HFFc6 (cell line): ENCODE results near the gene ANTXR1. TPM values are rescaled to one million over a fixed set of nuclear protein-coding genes. Genes with fewer than 3 reads are reported as not detected.

Source experiments
- DNase-seq: peaks from one replicate; pipeline ENCODE4 v3.0.0-alpha.2; 2018
- H3K27ac Mint-ChIP-seq: 2 replicates; pipeline ENCODE4 v1.8.0; 2020; ENCODE audit warnings: mild to moderate bottlenecking, mixed read lengths
- H3K27me3 Mint-ChIP-seq: 2 replicates; pipeline ENCODE4 v1.8.0; 2021; ENCODE audit warnings: mild to moderate bottlenecking, moderate library complexity, mixed read lengths; ENCODE audit not compliant: insufficient read depth
- H3K36me3 Mint-ChIP-seq: 2 replicates; pipeline ENCODE4 v1.8.0; 2021; ENCODE audit warnings: low read depth, mixed read lengths
- H3K4me1 Mint-ChIP-seq: 2 replicates; pipeline ENCODE4 v1.8.0; 2020; ENCODE audit warnings: low read depth, mixed read lengths
- H3K4me3 Mint-ChIP-seq: 2 replicates; pipeline ENCODE4 v1.8.0; 2020; ENCODE audit warnings: mild to moderate bottlenecking, moderate library complexity, mixed read lengths
- H3K9me3 Mint-ChIP-seq: 2 replicates; pipeline ENCODE4 v1.8.0; 2020; ENCODE audit warnings: mild to moderate bottlenecking, mixed read lengths
- CTCF ChIP-seq: fragments of 200-600 bp; sonication (generic); IDR thresholded peaks from 2 replicates; pipeline ENCODE4 v1.5.0; 2021; ENCODE audit warnings: antibody characterized with exemption, mild to moderate bottlenecking
- total RNA-seq, 6 experiments: library from RNA; stranded (reverse); fragmentation: NEBNext Ultra II Directional; extraction: Animal tissue kit (Norgen Biotek cat#: 25700); gene quantifications; 2 replicates in 1 of 6; 3 replicates in 5 of 6; pipeline ENCODE4 v1.2.3, GENCODE V29; 2021

ANTXR1 gene
- total RNA-seq, 6 experiments from 2014 or later = 98.0 to 137 (median 124) TPM

DNA sequence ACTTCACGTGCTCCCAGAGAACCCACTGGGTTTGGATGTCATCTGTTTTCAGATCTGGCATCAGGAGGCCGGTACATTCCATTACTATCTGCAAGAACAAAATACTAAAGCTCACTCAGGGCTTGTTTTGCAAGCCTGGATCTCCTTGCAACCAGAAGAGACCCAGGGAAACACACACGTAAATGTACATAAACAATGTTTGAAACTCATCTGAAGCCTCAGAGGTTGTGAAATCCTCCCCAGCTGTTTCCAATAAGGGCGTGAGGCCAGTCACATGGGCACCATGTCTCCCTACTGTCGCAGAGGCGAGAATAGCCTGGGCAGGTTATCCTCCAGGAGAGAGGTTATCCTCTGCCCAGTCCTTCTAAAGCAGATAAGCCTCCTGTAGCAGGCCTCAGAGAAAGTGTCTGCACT, 187.1 kb downstream of the ANTXR1 start:
- no peaks in the 10 kb centered on the region; the same call in 1 of the 2 replicates for H3K27me3 Mint-ChIP-seq
- no peak overlapping the region for H3K4me3 Mint-ChIP-seq
- no peaks in the 10 kb centered on the region for H3K9me3 Mint-ChIP-seq
- H3K27ac Mint-ChIP-seq = no peak overlapping the region; the same call in 1 of the 2 replicates
- peaks cover 28% of the 10 kb centered on the region for H3K36me3 Mint-ChIP-seq
- peaks cover 23% of the 10 kb centered on the region for H3K4me1 Mint-ChIP-seq
- peak; percentile 33 for DNase-seq
- TF ChIP-seq CTCF = no peak

DNA sequence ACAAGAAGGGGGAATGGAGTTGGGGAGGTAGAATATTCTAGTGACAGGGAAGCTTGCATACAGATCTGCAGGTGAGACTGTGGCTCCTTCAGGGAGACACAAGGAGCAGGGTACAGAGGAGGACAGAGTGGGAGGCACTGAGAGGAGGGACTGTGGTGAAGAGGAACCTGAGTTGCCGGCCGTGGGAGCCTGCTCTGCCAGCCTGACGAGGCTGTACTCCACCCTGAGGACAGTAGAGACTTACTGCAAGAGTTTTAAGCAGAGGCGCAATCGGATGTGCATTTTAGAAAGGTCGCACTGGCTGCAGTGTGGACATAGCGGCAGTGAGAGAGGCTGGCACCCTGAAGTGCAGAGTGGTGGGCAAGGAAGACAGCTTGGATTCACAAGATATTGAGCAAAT, 188.3 kb downstream of the ANTXR1 start:
- Mint-ChIP-seq H3K9me3 (no peaks in the 10 kb centered on the region), H3K36me3 (peaks cover 28% of the 10 kb centered on the region), H3K4me3 (no peak overlapping the region), H3K27ac (no peak overlapping the region), H3K4me1 (peaks cover 11% of the 10 kb centered on the region), H3K27me3 (no peaks in the 10 kb centered on the region; the same call in none of the 2 replicates)
- no peak for DNase-seq
- no peak for TF ChIP-seq CTCF

DNA sequence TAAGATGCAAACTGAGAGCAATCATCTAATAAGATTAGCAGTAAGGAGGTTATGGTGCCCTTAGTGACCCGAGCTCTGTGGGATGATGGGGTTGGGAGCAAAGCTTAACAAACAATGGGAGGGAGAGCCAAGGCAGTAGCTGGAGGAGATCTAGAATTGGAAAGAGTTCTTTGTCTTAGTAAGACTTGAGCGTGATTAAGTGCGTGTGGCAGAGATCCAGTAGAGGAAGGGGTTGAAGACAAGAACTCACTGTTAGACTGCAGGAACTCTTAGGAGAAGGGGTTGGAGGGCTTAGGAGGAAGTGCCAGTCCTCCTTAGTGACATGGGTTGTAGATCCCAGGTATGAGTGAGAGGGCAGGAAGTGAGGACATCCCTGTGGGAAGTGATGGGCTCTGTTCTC, 189.3 kb downstream of the ANTXR1 start:
- Mint-ChIP-seq H3K36me3 (peaks cover 28% of the 10 kb centered on the region), H3K27ac (no peak overlapping the region), H3K4me3 (no peak overlapping the region), H3K4me1 (peaks cover under 1% of the 10 kb centered on the region; the same call in 1 of the 2 replicates), H3K27me3 (no peaks in the 10 kb centered on the region; the same call in none of the 2 replicates), H3K9me3 (no peaks in the 10 kb centered on the region)
- no peak for DNase-seq
- no peak for TF ChIP-seq CTCF

GRCh38 chr2:69203166-69203985, 190.4 kb downstream of the ANTXR1 start:
- Mint-ChIP-seq H3K4me3 (no peak overlapping the region), H3K4me1 (no peaks in the 10 kb centered on the region; the same call in 1 of the 2 replicates), H3K27ac (no peak overlapping the region), H3K9me3 (no peaks in the 10 kb centered on the region), H3K36me3 (peaks cover 28% of the 10 kb centered on the region), H3K27me3 (no peaks in the 10 kb centered on the region; the same call in 1 of the 2 replicates)
- DNase-seq = no peak
- TF ChIP-seq CTCF = no peak

GRCh38 chr2:69204654-69205053, 191.7 kb downstream of the ANTXR1 start:
- Mint-ChIP-seq H3K27me3 (no peaks in the 10 kb centered on the region; the same call in 1 of the 2 replicates), H3K4me3 (no peak overlapping the region), H3K27ac (no peak overlapping the region), H3K9me3 (no peaks in the 10 kb centered on the region), H3K4me1 (no peaks in the 10 kb centered on the region; the same call in 1 of the 2 replicates), H3K36me3 (peaks cover 23% of the 10 kb centered on the region)
- DNase-seq = no peak
- TF ChIP-seq CTCF = no peak
